HEK293 (cell line): ENCODE data around the gene MPG.

ENCODE experiments used
- HIC1 ChIP-seq: fragments of 450-650 bp; formaldehyde crosslinking; IDR thresholded peaks from 2 replicates; pipeline ENCODE4 v1.5.1; 2016; ENCODE audit warnings: missing biosample characterization, missing genetic modification characterization
- INSM2 ChIP-seq: fragments of 450-650 bp; formaldehyde crosslinking; IDR thresholded peaks from 2 replicates; pipeline ENCODE4 v1.5.1; 2016; ENCODE audit warnings: missing biosample characterization, missing genetic modification characterization
- KLF9 ChIP-seq: fragments of 450-650 bp; formaldehyde crosslinking; IDR thresholded peaks from 2 replicates; pipeline ENCODE4 v1.5.1; 2016; ENCODE audit warnings: missing biosample characterization, missing genetic modification characterization, low read depth
- MZF1 ChIP-seq: fragments of 450-650 bp; formaldehyde crosslinking; IDR thresholded peaks from 2 replicates; pipeline ENCODE4 v1.5.1; 2017; ENCODE audit warnings: missing biosample characterization, missing genetic modification characterization, borderline replicate concordance
- OVOL3 ChIP-seq: fragments of 450-650 bp; formaldehyde crosslinking; IDR thresholded peaks from 2 replicates; pipeline ENCODE4 v1.5.1; 2016; ENCODE audit warnings: missing biosample characterization, missing genetic modification characterization
- PATZ1 ChIP-seq: fragments of 450-650 bp; formaldehyde crosslinking; IDR thresholded peaks from 2 replicates; pipeline ENCODE4 v1.5.1; 2016; ENCODE audit warnings: missing biosample characterization, missing genetic modification characterization
- SP7 ChIP-seq: fragments of 450-650 bp; formaldehyde crosslinking; IDR thresholded peaks from 2 replicates; pipeline ENCODE4 v1.5.1; 2016; ENCODE audit warnings: missing biosample characterization, missing genetic modification characterization
- TCF7L2 ChIP-seq: IDR thresholded peaks from 2 replicates; pipeline ENCODE4 v1.6.1; 2011; ENCODE audit warnings: low read depth, mild to moderate bottlenecking, inconsistent platforms, low read length, moderate library complexity, borderline replicate concordance
- TSHZ1 ChIP-seq: fragments of 450-650 bp; formaldehyde crosslinking; IDR thresholded peaks from 2 replicates; pipeline ENCODE4 v1.5.1; 2016; ENCODE audit warnings: missing biosample characterization, missing genetic modification characterization, borderline replicate concordance
- WT1 ChIP-seq: fragments of 450-650 bp; formaldehyde crosslinking; IDR thresholded peaks from 2 replicates; pipeline ENCODE4 v1.5.1; 2016; ENCODE audit warnings: missing biosample characterization, missing genetic modification characterization
- ZBTB20 ChIP-seq: fragments of 450-650 bp; formaldehyde crosslinking; IDR thresholded peaks from 2 replicates; pipeline ENCODE4 v1.5.1; 2016; ENCODE audit warnings: missing biosample characterization, missing genetic modification characterization
- ZBTB49 ChIP-seq: fragments of 450-650 bp; formaldehyde crosslinking; IDR thresholded peaks from 2 replicates; pipeline ENCODE4 v1.5.1; 2016; ENCODE audit warnings: missing biosample characterization, missing genetic modification characterization, low read depth
- ZBTB6 ChIP-seq: fragments of 450-650 bp; formaldehyde crosslinking; IDR thresholded peaks from 2 replicates; pipeline ENCODE4 v1.5.1; 2017; ENCODE audit warnings: missing biosample characterization, missing genetic modification characterization
- ZEB2 ChIP-seq: fragments of 450-650 bp; formaldehyde crosslinking; IDR thresholded peaks from 2 replicates; pipeline ENCODE4 v1.5.1; 2016; ENCODE audit warnings: missing biosample characterization, missing genetic modification characterization
- ZFP37 ChIP-seq: fragments of 450-650 bp; formaldehyde crosslinking; IDR thresholded peaks from 2 replicates; pipeline ENCODE4 v1.5.1; 2016; ENCODE audit warnings: missing biosample characterization, missing genetic modification characterization
- ZFP69B ChIP-seq: fragments of 450-650 bp; formaldehyde crosslinking; IDR thresholded peaks from 2 replicates; pipeline ENCODE4 v1.5.1; 2016; ENCODE audit warnings: missing biosample characterization, missing genetic modification characterization
- ZNF10 ChIP-seq: fragments of 450-650 bp; formaldehyde crosslinking; IDR thresholded peaks from 2 replicates; pipeline ENCODE4 v1.5.1; 2017; ENCODE audit warnings: missing biosample characterization, missing genetic modification characterization
- ZNF19 ChIP-seq: fragments of 450-650 bp; formaldehyde crosslinking; IDR thresholded peaks from 2 replicates; pipeline ENCODE4; 2016; ENCODE audit warnings: missing biosample characterization, missing genetic modification characterization, low read depth
- ZNF302 ChIP-seq: fragments of 450-650 bp; formaldehyde crosslinking; IDR thresholded peaks from 2 replicates; pipeline ENCODE4 v1.5.1; 2016; ENCODE audit warnings: missing biosample characterization, missing genetic modification characterization, low read depth
- ZNF350 ChIP-seq: fragments of 450-650 bp; formaldehyde crosslinking; IDR thresholded peaks from 2 replicates; pipeline ENCODE4 v1.5.0; 2017; ENCODE audit warnings: missing biosample characterization, mild to moderate bottlenecking, missing genetic modification characterization
- ZNF391 ChIP-seq: fragments of 450-650 bp; formaldehyde crosslinking; IDR thresholded peaks from 2 replicates; pipeline ENCODE4 v1.5.1; 2016; ENCODE audit warnings: low read depth, missing biosample characterization, missing genetic modification characterization, borderline replicate concordance
- ZNF473 ChIP-seq: fragments of 450-650 bp; formaldehyde crosslinking; IDR thresholded peaks from 2 replicates; pipeline ENCODE4 v1.5.1; 2017; ENCODE audit warnings: missing biosample characterization, missing genetic modification characterization
- ZNF549 ChIP-seq: fragments of 450-650 bp; IDR thresholded peaks from 2 replicates; pipeline ENCODE4 v1.5.1; 2018; ENCODE audit warnings: missing biosample characterization, missing genetic modification characterization, mild to moderate bottlenecking, inconsistent platforms, moderate library complexity
- ZNF561 ChIP-seq: fragments of 450-650 bp; IDR thresholded peaks from 2 replicates; pipeline ENCODE4 v1.5.1; 2018; ENCODE audit warnings: missing biosample characterization, missing genetic modification characterization, borderline replicate concordance
- ZNF626 ChIP-seq: fragments of 450-650 bp; sonication (Bioruptor Pico); formaldehyde crosslinking; IDR thresholded peaks from 2 replicates; pipeline ENCODE4 v1.5.1; 2018; ENCODE audit warnings: missing biosample characterization, missing genetic modification characterization, inconsistent platforms
- ZNF701 ChIP-seq: fragments of 450-650 bp; formaldehyde crosslinking; IDR thresholded peaks from 2 replicates; pipeline ENCODE4 v1.5.1; 2016; ENCODE audit warnings: missing biosample characterization, missing genetic modification characterization
- ZNF747 ChIP-seq: fragments of 450-650 bp; formaldehyde crosslinking; IDR thresholded peaks from 2 replicates; pipeline ENCODE4 v1.5.1; 2016; ENCODE audit warnings: missing biosample characterization, missing genetic modification characterization
- ZNF777 ChIP-seq: fragments of 450-650 bp; formaldehyde crosslinking; IDR thresholded peaks from 2 replicates; pipeline ENCODE4 v1.5.1; 2017; ENCODE audit warnings: missing biosample characterization, missing genetic modification characterization, borderline replicate concordance

MPG gene

GRCh38 chr16:65745-66144 lies 12.3 kb upstream of the MPG start (continued):
- no peak for TF ChIP-seq TSHZ1 (tag by site-specific recombination)
- peak; percentile 71; the same call in 1 of the 2 replicates for TF ChIP-seq ZNF391 (tag by site-specific recombination)
- peak; percentile 51; the same call in 1 of the 2 replicates for TF ChIP-seq SP7 (tag by site-specific recombination)
- TF ChIP-seq MZF1 (tag by site-specific recombination), result no peak
- peak; percentile 57; the same call in 1 of the 2 replicates for TF ChIP-seq PATZ1 (tag by site-specific recombination)
- no peak for TF ChIP-seq ZNF747 (tag by site-specific recombination)
- TF ChIP-seq INSM2 (tag by site-specific recombination), result no peak
- no peak for TF ChIP-seq ZNF19 (tag by site-specific recombination)
- TF ChIP-seq ZBTB49 (tag by site-specific recombination), result no peak
- no peak for TF ChIP-seq ZNF561 (tag by site-specific recombination)
- peak; percentile 82 for TF ChIP-seq ZBTB20 (tag by site-specific recombination)
- TF ChIP-seq ZFP37 (tag by site-specific recombination), result peak; percentile 72; the same call in 1 of the 2 replicates
- TF ChIP-seq ZNF302 (tag by site-specific recombination), result no peak
- TF ChIP-seq ZBTB6, result peak; percentile 28; the same call in 1 of the 2 replicates
- no peak; the same call in 1 of the 2 replicates for TF ChIP-seq KLF9 (tag by site-specific recombination)
- TF ChIP-seq ZNF473 (tag by site-specific recombination), result no peak
- TF ChIP-seq ZNF10 (tag by site-specific recombination), result 0 out of 2 replicates have a peak, but pooled peaks have one; percentile 48
- no peak for TF ChIP-seq OVOL3
- peak; percentile 87 for TF ChIP-seq HIC1 (tag by site-specific recombination)
- TF ChIP-seq ZNF777 (tag by site-specific recombination), result no peak
- no peak for TF ChIP-seq ZNF549
- 0 out of 2 replicates have a peak, but pooled peaks have one; percentile 43 for TF ChIP-seq ZEB2
- TF ChIP-seq WT1, result no peak
- no peak for TF ChIP-seq ZNF626 (tag by site-specific recombination)
- TF ChIP-seq ZNF701 (tag by site-specific recombination), result no peak
- TF ChIP-seq TCF7L2, result no peak
- TF ChIP-seq ZFP69B (tag by site-specific recombination), result peak; percentile 63; the same call in 1 of the 2 replicates
- TF ChIP-seq ZNF350, result no peak
